Caco-2 (cell line): ENCODE results near the gene FAT1. TPM values are rescaled to one million over a fixed set of nuclear protein-coding genes. Genes with fewer than 3 reads are reported as not detected.

ENCODE experiments used
- BruUV-seq: library from RNA; stranded (reverse); fragments of 400-500 nt; replicated peaks from 2 replicates; lab custom pipeline; 2021; lab: Mats Ljungman, UMichigan
- CTCF ChIA-PET: fragments of 300-600 bp; sonication (Branson Sonifier 250); formaldehyde crosslinking; loops from one replicate; lab custom pipeline; 2022; ENCODE audit warnings: antibody characterized with exemption; lab: Charles Lee
- POLR2A ChIA-PET: fragments of 300-600 bp; sonication (Branson Sonifier 250); formaldehyde crosslinking; loops from one replicate; lab custom pipeline; 2022; ENCODE audit warnings: antibody characterized with exemption; lab: Charles Lee
- DNase-seq, 2 experiments: peaks; one replicate each; pipeline versions ENCODE4 v3.0.0 to v3.0.0-alpha.2; 2020 to 2022
- H3K27me3 ChIP-seq: replicated peaks from 2 replicates; pipeline ENCODE4 v1.6.0; 2011; ENCODE audit warnings: low read length; ENCODE audit not compliant: control insufficient read depth, insufficient read depth
- H3K36me3 ChIP-seq: 2 replicates; pipeline ENCODE4 v1.5.1; 2011; ENCODE audit warnings: low read length; ENCODE audit not compliant: control insufficient read depth, insufficient read depth
- H3K4me1 ChIP-seq: fragments of 250-450 bp; sonication (Bioruptor Pico); 2 replicates; pipeline ENCODE4 v1.5.1; 2020; ENCODE audit warnings: mild to moderate bottlenecking
- H3K4me3 ChIP-seq: 2 replicates; pipeline ENCODE4 v1.5.1; 2011; ENCODE audit warnings: low read depth, mild to moderate bottlenecking, control low read depth, low read length
- H3K9me3 ChIP-seq: fragments of 250-450 bp; sonication (Bioruptor Pico); 2 replicates; pipeline ENCODE4 v1.5.1; 2020; ENCODE audit warnings: mild to moderate bottlenecking, moderate library complexity
- H3K27ac Mint-ChIP-seq: one replicate; pipeline ENCODE4 v1.8.0; 2022; ENCODE audit warnings: mixed read lengths; ENCODE audit not compliant: unreplicated experiment
- H3K27me3 Mint-ChIP-seq: one replicate; pipeline ENCODE4 v1.8.0; 2022; ENCODE audit warnings: mixed read lengths; ENCODE audit not compliant: insufficient read depth, unreplicated experiment
- H3K36me3 Mint-ChIP-seq: one replicate; pipeline ENCODE4 v1.8.0; 2022; ENCODE audit warnings: mild to moderate bottlenecking, mixed read lengths; ENCODE audit not compliant: insufficient read depth, unreplicated experiment
- H3K4me1 Mint-ChIP-seq: one replicate; pipeline ENCODE4 v1.8.0; 2022; ENCODE audit warnings: low read depth, mixed read lengths; ENCODE audit not compliant: unreplicated experiment
- H3K4me3 Mint-ChIP-seq: one replicate; pipeline ENCODE4 v1.8.0; 2022; ENCODE audit warnings: mild to moderate bottlenecking, moderate library complexity, mixed read lengths; ENCODE audit not compliant: unreplicated experiment
- H3K9me3 Mint-ChIP-seq: one replicate; pipeline ENCODE4 v1.8.0; 2022; ENCODE audit warnings: mixed read lengths; ENCODE audit not compliant: unreplicated experiment
- intact Hi-C: fragments of 100-400 bp; cut with micrococcal nuclease; formaldehyde crosslinking; loops from one replicate; pipeline ENCODE4 v1.10.0; 2022; ENCODE audit not compliant: unreplicated experiment
- total RNA-seq: library from RNA; stranded (reverse); gene quantifications from 2 replicates; pipeline ENCODE4 v1.2.3, GENCODE V29; 2022
- TF ChIP-seq, protein P1 (sequence below), 2 experiments: fragments of 200-600 bp in 1 of 2; IDR thresholded peaks; 1 replicate in 1 of 2; 2 replicates in 1 of 2; pipeline versions ENCODE4 v1.5.1 to v1.8.0; 2011 to 2022; ENCODE audit warnings: antibody characterized with exemption in 1 of 2, control low read depth in 1 of 2, inconsistent platforms in 1 of 2, low read depth in 1 of 2, low read length in 1 of 2, mild to moderate bottlenecking in 1 of 2, moderate library complexity in 1 of 2; ENCODE audit not compliant: insufficient read depth in 1 of 2, severe bottlenecking in 1 of 2, unreplicated experiment in 1 of 2

Gene FAT1
- total RNA-seq, 1 experiment from 2014 or later = 135 TPM

DNA sequence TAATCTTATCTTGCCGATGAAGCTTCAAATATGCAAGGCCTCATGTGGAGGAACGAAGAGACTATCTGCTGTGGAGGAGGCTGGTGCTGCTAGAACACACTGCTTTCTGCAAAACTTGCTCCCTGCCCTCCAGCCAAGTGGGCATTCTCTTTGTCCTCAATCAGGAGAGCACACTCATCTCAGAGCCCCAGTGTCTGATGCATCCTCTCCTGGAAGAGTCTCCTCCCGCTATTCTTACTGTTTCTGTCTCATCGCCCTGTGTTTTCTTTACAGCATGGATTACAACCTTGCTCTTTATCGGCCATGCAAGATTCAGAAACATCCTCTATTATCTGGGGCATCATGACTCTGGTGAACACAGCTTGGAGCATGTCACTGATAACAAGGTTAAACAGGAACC lies 100.1 kb downstream of the FAT1 start:
- TF ChIP-seq, protein P1, sequence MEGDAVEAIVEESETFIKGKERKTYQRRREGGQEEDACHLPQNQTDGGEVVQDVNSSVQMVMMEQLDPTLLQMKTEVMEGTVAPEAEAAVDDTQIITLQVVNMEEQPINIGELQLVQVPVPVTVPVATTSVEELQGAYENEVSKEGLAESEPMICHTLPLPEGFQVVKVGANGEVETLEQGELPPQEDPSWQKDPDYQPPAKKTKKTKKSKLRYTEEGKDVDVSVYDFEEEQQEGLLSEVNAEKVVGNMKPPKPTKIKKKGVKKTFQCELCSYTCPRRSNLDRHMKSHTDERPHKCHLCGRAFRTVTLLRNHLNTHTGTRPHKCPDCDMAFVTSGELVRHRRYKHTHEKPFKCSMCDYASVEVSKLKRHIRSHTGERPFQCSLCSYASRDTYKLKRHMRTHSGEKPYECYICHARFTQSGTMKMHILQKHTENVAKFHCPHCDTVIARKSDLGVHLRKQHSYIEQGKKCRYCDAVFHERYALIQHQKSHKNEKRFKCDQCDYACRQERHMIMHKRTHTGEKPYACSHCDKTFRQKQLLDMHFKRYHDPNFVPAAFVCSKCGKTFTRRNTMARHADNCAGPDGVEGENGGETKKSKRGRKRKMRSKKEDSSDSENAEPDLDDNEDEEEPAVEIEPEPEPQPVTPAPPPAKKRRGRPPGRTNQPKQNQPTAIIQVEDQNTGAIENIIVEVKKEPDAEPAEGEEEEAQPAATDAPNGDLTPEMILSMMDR (IDR thresholded peaks at IDR 0.05; ENCODE audit: insufficient read depth in 1 of 2, low read depth in 1 of 2, low read length in 1 of 2, severe bottlenecking in 1 of 2, unreplicated experiment in 1 of 2) = no peak
- H3K4me1 Mint-ChIP-seq = peaks cover 29% of the 10 kb centered on the region
- intact Hi-C loops = loop anchor here (2.0 kb wide), 1 partner anchor 101 kb away; no protein-coding TSS in a partner anchor
- peaks cover 49% of the 10 kb centered on the region for H3K4me1 ChIP-seq
- BruUV-seq = no TSS peak
- no peak for DNase-seq
- peaks cover 3% of the 10 kb centered on the region for H3K36me3 ChIP-seq
- no peaks in the 10 kb centered on the region for H3K9me3 Mint-ChIP-seq
- H3K27me3 Mint-ChIP-seq = no peaks in the 10 kb centered on the region
- POLR2A ChIA-PET = no interaction called here
- H3K4me3 ChIP-seq = no peak overlapping the region
- no peaks in the 10 kb centered on the region for H3K27me3 ChIP-seq
- CTCF ChIA-PET = no interaction called here
- H3K36me3 Mint-ChIP-seq = peaks cover 44% of the 10 kb centered on the region
- no peak overlapping the region for H3K4me3 Mint-ChIP-seq
- peak overlapping the region; percentile 80 for H3K27ac Mint-ChIP-seq
- no peaks in the 10 kb centered on the region for H3K9me3 ChIP-seq

DNA sequence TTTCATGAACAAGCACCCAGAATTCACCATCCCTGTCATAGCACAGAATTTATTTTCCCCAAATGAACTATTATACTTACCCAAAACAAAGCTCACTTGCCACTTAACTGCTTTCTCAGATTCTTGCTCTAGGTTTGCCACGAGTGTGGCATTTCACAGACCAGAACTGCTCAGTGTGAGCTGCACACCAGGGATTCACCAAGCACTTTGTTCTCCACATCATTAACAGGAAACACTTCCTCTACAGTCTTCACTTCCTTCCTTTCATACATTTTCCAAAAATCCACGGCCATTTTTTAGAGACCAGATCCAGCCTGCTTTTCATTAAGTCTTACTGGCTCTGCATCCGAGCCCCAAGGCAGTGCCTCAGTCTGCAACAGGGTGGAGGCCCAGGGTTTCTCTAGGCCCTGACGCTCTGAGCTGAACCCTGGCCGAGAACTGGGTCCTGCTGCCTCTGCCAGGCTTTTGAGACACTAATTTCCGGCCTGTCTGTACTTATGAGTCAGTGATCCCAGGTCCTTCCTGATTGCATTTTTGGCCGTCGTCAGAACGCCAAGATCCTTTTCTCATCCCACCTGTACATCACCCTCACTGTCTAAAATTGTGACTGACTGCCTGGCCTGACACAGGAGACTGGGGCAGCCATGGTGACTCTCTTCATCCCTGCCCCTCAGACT lies 100.7 kb downstream of the FAT1 start:
- Mint-ChIP-seq H3K27me3 (no peaks in the 10 kb centered on the region), H3K4me3 (no peak overlapping the region), H3K36me3 (peaks cover 44% of the 10 kb centered on the region), H3K4me1 (peaks cover 29% of the 10 kb centered on the region), H3K27ac (peak overlapping the region; percentile 80), H3K9me3 (no peaks in the 10 kb centered on the region)
- intact Hi-C loops = loop anchor here (1.0 to 2.0 kb wide), 2 partner anchors 62 to 102 kb away; no protein-coding TSS in a partner anchor
- POLR2A ChIA-PET = no interaction called here
- CTCF ChIA-PET = no interaction called here
- Histone ChIP-seq H3K9me3 (no peaks in the 10 kb centered on the region), H3K4me3 (no peak overlapping the region), H3K27me3 (no peaks in the 10 kb centered on the region), H3K36me3 (peaks cover 3% of the 10 kb centered on the region), H3K4me1 (peaks cover 49% of the 10 kb centered on the region)
- no TSS peak for BruUV-seq
- TF ChIP-seq, protein P1 (IDR thresholded peaks at IDR 0.05; ENCODE audit: insufficient read depth in 1 of 2, low read depth in 1 of 2, low read length in 1 of 2, severe bottlenecking in 1 of 2, unreplicated experiment in 1 of 2) = no peak
- DNase-seq = no peak

DNA sequence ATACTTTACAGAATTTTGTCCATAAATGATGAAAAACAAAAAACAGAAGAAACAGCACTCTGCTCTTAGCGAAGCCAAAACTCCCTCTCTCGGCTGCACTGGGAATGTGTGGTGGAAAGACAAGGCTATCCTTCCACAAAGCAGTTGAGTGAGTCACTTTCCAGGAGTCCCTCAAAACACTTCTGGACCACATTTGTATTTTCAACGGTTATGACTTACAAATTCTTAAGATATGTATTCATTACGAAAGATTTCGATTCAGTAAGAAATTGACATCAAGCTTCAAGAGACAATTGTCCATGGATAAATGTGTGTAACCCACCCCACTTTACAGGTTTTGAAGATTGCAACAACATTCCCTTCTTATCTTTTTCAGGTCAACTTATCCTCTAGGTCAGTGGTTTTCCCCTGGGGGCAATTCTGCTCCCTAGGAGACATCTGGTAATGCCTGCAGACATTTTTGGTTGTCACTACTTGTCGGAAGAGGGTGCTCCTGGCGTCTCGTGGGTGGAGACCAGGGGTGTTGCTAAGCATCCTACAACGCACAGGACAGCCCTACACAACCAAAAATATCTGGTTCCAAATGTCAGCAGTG lies 101.6 kb downstream of the FAT1 start:
- Mint-ChIP-seq H3K36me3 (peaks cover 41% of the 10 kb centered on the region), H3K27ac (peak overlapping the region; percentile 80)
- no TSS peak for BruUV-seq

More for the DNA sequence above, 101.6 kb downstream of the FAT1 start:
- no peak overlapping the region for H3K4me3 Mint-ChIP-seq
- H3K4me3 ChIP-seq = no peak overlapping the region
- peak; percentile 79 to 86 for DNase-seq
- intact Hi-C loops = loop anchor here (1.0 to 2.0 kb wide), 2 partner anchors 63 to 103 kb away; no protein-coding TSS in a partner anchor
- H3K4me1 ChIP-seq = peaks cover 49% of the 10 kb centered on the region
- ChIA-PET CTCF (no interaction called here), POLR2A (no interaction called here)
- peaks cover 29% of the 10 kb centered on the region for H3K4me1 Mint-ChIP-seq
- H3K27me3 Mint-ChIP-seq = no peaks in the 10 kb centered on the region
- H3K9me3 ChIP-seq = no peaks in the 10 kb centered on the region
- no peaks in the 10 kb centered on the region for H3K9me3 Mint-ChIP-seq
- peaks cover 3% of the 10 kb centered on the region for H3K36me3 ChIP-seq
- H3K27me3 ChIP-seq = no peaks in the 10 kb centered on the region
- TF ChIP-seq, protein P1 (IDR thresholded peaks at IDR 0.05; ENCODE audit: insufficient read depth in 1 of 2, low read depth in 1 of 2, low read length in 1 of 2, severe bottlenecking in 1 of 2, unreplicated experiment in 1 of 2) = no peak
